Fibroblast of lung (primary cell): ENCODE results near the gene OR1I1.

Experiments
- EZH2 ChIP-seq: IDR thresholded peaks from 2 replicates; pipeline ENCODE4 v1.5.1; 2012; ENCODE audit warnings: low read length, control low read depth, mild to moderate bottlenecking; ENCODE audit errors: missing control alignments
- TF ChIP-seq, protein P1 (sequence below), 2 donors: IDR thresholded peaks in 1 of 2; conservative IDR thresholded peaks in 1 of 2; 1 replicate in 1 of 2; 2 replicates in 1 of 2; pipeline ENCODE4 v1.5.1; 2011 to 2012; ENCODE audit warnings: low read length in 2 of 2, control low read depth in 1 of 2, inconsistent platforms in 1 of 2, low read depth in 1 of 2, mild to moderate bottlenecking in 1 of 2

DNA sequence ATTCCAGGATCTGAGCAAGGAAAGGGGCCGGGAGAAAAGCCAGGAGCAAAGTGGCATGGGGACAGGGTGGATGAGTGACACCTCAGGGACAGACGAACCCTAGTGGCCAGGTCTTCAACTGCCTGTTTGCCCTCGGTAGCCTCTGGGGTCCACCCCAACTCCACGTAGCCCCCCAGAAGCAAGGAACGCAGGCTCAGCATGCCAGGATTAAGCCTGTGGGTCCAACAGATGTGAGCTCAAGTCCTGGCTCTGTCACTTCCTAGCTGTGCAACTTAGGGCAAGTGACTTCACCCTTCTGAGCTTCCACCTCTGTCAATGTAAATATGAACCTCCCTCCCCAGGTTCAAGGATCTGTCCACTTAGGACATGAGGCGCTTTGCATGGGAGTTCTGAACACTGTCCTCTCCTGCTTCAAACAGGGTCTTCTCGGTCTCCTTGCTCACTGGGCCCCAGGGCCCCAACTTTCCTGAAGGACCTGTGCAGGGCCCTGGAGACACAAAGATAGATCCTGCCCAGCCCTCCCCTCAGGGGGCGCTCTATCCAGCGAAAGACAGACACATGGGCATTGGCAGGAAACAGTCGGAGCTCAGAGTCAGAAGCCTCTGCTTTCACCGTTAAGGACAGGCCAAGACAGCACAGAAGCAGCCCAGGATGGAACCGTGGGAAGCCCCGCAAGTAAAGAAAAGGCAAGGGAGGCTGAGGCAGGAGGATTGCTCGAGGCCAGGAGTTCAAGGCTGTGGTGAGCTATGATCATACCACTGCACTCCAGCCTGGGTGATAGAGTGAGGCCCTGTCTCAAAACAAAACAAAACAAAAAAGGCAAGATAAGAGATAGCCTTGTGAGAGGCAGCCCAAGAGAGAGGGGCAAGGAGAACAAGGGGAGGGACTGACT, 38.4 kb downstream of the OR1I1 start:
- TF ChIP-seq, protein P1, sequence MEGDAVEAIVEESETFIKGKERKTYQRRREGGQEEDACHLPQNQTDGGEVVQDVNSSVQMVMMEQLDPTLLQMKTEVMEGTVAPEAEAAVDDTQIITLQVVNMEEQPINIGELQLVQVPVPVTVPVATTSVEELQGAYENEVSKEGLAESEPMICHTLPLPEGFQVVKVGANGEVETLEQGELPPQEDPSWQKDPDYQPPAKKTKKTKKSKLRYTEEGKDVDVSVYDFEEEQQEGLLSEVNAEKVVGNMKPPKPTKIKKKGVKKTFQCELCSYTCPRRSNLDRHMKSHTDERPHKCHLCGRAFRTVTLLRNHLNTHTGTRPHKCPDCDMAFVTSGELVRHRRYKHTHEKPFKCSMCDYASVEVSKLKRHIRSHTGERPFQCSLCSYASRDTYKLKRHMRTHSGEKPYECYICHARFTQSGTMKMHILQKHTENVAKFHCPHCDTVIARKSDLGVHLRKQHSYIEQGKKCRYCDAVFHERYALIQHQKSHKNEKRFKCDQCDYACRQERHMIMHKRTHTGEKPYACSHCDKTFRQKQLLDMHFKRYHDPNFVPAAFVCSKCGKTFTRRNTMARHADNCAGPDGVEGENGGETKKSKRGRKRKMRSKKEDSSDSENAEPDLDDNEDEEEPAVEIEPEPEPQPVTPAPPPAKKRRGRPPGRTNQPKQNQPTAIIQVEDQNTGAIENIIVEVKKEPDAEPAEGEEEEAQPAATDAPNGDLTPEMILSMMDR (conservative IDR thresholded peaks at IDR 0.05 in 1 of 2, IDR thresholded peaks at IDR 0.05 in 1 of 2; ENCODE audit: low read depth in 1 of 2, low read length in 2 of 2) = no peak
- no peak for TF ChIP-seq EZH2
